ENCODE results near the gene PRSS22.
A peak's percentile ranks its signal among the peaks of the same experiment; 100 is the strongest.

DNA sequence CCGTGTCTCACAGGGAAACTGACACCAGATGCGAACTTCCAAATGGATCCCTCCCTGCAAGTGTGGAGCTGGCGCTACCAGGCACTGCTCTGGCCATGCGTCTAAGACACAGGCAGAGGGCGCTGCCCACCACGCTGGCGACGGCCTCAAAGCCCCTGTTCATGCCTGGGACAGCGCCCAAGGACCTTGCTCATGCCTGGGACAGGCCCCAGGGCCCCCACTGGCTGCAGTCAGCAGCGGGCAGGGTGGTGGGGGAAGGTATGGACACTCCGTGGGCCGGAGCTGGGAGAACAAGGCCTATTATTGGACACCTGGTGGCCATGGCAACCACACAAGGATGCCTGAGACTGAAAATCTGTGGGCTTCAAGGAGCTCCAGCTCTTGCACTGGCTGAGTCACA, 19.0 kb downstream of the PRSS22 start:
- TF ChIP-seq, protein P1, sequence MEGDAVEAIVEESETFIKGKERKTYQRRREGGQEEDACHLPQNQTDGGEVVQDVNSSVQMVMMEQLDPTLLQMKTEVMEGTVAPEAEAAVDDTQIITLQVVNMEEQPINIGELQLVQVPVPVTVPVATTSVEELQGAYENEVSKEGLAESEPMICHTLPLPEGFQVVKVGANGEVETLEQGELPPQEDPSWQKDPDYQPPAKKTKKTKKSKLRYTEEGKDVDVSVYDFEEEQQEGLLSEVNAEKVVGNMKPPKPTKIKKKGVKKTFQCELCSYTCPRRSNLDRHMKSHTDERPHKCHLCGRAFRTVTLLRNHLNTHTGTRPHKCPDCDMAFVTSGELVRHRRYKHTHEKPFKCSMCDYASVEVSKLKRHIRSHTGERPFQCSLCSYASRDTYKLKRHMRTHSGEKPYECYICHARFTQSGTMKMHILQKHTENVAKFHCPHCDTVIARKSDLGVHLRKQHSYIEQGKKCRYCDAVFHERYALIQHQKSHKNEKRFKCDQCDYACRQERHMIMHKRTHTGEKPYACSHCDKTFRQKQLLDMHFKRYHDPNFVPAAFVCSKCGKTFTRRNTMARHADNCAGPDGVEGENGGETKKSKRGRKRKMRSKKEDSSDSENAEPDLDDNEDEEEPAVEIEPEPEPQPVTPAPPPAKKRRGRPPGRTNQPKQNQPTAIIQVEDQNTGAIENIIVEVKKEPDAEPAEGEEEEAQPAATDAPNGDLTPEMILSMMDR (IDR thresholded peaks at IDR 0.05), result peak in 2 of 3 donors; percentile 30 to 42
- TF ChIP-seq POLR2A (IDR thresholded peaks at IDR 0.05), result no peak
